PFSK-1 (cell line): ENCODE results near the gene RAB5B.

Experiments
- FOXP2 ChIP-seq: optimal IDR thresholded peaks from 2 replicates; pipeline ENCODE3; 2011; ENCODE audit warnings: borderline replicate concordance, control low read depth, inconsistent platforms; ENCODE audit not compliant: insufficient read depth; ENCODE audit errors: extremely low read length, extremely low read depth
- POLR2AphosphoS5 ChIP-seq: IDR thresholded peaks from 2 replicates; pipeline ENCODE4 v1.6.1; 2012; ENCODE audit warnings: low read depth, mild to moderate bottlenecking, control low read depth, low read length, moderate library complexity
- SIN3A ChIP-seq: IDR thresholded peaks from 2 replicates; pipeline ENCODE4 v1.6.1; 2012; ENCODE audit warnings: mild to moderate bottlenecking, low read length, moderate library complexity, borderline replicate concordance; ENCODE audit not compliant: insufficient read depth
- TAF1 ChIP-seq: IDR thresholded peaks from 2 replicates; pipeline ENCODE4 v1.6.1; 2012; ENCODE audit warnings: low read length, control low read depth, borderline replicate concordance; ENCODE audit not compliant: insufficient read depth
- TF ChIP-seq, protein P1 (sequence below), 2 experiments: IDR thresholded peaks; 2 replicates each; pipeline versions ENCODE4 v1.6.1 to v1.8.0; 2011 to 2012; ENCODE audit warnings: low read depth in 2 of 2, low read length in 2 of 2, control low read depth in 1 of 2, inconsistent platforms in 1 of 2, mild to moderate bottlenecking in 1 of 2, moderate library complexity in 1 of 2; ENCODE audit not compliant: insufficient read depth in 1 of 2

RAB5B gene

DNA sequence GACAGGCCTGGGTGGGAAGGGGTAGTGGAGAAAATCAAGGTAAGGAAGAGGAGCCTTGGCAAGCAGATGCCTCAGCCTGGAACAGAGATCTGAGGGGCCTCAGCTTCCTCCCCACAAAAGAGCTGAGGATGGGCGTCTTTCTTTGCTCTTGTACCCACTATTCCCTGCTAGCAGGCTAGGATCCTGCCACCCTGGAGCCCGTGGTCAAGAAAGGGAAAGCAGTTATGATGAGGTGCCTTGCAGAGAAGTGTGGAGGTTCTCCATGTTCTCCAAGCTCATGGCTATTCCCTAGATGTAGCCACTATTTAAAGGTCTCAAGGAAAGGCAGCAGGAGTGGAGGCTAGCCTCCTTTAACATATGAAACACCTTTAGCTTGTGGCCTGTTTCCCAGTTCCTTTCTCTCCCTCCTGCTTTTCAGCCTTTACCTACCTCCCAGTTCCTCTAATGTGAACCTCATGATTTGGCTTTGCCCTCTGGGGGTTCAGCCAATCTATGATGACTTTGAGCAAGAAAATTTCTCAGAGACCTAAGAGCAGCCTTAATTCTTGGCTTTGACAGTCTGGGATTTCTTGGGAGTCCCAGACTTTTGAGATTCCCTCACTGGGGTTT, 48.1 kb downstream of the RAB5B start:
- TF ChIP-seq SIN3A = no peak
- TF ChIP-seq, protein P1, sequence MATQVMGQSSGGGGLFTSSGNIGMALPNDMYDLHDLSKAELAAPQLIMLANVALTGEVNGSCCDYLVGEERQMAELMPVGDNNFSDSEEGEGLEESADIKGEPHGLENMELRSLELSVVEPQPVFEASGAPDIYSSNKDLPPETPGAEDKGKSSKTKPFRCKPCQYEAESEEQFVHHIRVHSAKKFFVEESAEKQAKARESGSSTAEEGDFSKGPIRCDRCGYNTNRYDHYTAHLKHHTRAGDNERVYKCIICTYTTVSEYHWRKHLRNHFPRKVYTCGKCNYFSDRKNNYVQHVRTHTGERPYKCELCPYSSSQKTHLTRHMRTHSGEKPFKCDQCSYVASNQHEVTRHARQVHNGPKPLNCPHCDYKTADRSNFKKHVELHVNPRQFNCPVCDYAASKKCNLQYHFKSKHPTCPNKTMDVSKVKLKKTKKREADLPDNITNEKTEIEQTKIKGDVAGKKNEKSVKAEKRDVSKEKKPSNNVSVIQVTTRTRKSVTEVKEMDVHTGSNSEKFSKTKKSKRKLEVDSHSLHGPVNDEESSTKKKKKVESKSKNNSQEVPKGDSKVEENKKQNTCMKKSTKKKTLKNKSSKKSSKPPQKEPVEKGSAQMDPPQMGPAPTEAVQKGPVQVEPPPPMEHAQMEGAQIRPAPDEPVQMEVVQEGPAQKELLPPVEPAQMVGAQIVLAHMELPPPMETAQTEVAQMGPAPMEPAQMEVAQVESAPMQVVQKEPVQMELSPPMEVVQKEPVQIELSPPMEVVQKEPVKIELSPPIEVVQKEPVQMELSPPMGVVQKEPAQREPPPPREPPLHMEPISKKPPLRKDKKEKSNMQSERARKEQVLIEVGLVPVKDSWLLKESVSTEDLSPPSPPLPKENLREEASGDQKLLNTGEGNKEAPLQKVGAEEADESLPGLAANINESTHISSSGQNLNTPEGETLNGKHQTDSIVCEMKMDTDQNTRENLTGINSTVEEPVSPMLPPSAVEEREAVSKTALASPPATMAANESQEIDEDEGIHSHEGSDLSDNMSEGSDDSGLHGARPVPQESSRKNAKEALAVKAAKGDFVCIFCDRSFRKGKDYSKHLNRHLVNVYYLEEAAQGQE (IDR thresholded peaks at IDR 0.05; ENCODE audit: insufficient read depth in 1 of 2, low read depth in 2 of 2, low read length in 2 of 2) = no peak
- no peak for TF ChIP-seq TAF1
- no peak for TF ChIP-seq POLR2AphosphoS5
- no peak for TF ChIP-seq FOXP2

- TF ChIP-seq FOXP2 (no peak), POLR2AphosphoS5 (no peak), SIN3A (no peak), TAF1 (no peak)
- TF ChIP-seq, protein P1 (IDR thresholded peaks at IDR 0.05; ENCODE audit: insufficient read depth in 1 of 2, low read depth in 2 of 2, low read length in 2 of 2) = no peak
These were observed 54.8 kb downstream of the RAB5B start for GRCh38 chr12:56028511-56029165.

- TF ChIP-seq FOXP2 (no peak), SIN3A (no peak), POLR2AphosphoS5 (no peak), TAF1 (no peak)
- TF ChIP-seq, protein P1 (IDR thresholded peaks at IDR 0.05; ENCODE audit: insufficient read depth in 1 of 2, low read depth in 2 of 2, low read length in 2 of 2) = no peak
These were observed 55.3 kb downstream of the RAB5B start for GRCh38 chr12:56029166-56029519.

DNA sequence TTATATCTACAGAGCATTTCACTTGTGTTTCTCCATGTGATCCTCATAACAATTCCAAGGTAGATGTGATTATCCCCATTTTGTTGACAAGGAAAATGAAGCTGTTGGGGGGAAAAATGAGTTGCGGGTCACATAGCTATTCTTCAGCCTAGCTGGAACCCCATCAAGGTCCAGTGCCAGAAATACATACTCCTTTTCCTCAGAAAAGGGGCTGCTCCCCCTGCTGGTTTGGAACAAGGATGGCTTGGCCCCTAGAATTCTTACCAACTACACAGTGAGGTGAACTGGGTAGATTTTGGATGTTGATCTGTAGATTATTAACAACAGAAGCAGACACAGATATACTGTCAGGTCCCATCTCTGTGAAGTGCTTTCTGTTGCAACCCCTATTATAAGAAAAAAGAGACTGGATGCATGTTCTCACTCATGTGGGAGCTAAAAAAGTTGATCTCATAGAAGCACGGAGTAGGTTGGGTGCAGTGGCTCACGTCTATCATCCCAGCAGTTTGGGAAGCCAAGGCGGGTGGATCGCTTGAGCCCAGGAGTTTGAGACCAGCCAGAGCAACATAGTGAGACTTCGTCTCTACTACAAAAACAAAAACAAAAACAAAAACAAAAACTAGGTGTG, 55.9 kb downstream of the RAB5B start:
- TF ChIP-seq, protein P1 (IDR thresholded peaks at IDR 0.05; ENCODE audit: insufficient read depth in 1 of 2, low read depth in 2 of 2, low read length in 2 of 2) = no peak
- no peak for TF ChIP-seq POLR2AphosphoS5
- no peak for TF ChIP-seq TAF1
- no peak for TF ChIP-seq FOXP2
- TF ChIP-seq SIN3A = no peak

GRCh38 chr12:56031987-56032386, 58.1 kb downstream of the RAB5B start:
- TF ChIP-seq POLR2AphosphoS5 = no peak
- no peak for TF ChIP-seq TAF1
- TF ChIP-seq SIN3A = no peak
- TF ChIP-seq, protein P1 (IDR thresholded peaks at IDR 0.05; ENCODE audit: insufficient read depth in 1 of 2, low read depth in 2 of 2, low read length in 2 of 2) = no peak
- TF ChIP-seq FOXP2 = no peak
